Neutrophil (primary cell): Measurements from ENCODE around the gene KCNJ10.

Experiments
- H3K27ac ChIP-seq: fragments of 200-600 bp; sonication (generic); 2 replicates; pipeline ENCODE4 v1.5.1; 2016; ENCODE audit warnings: mild to moderate bottlenecking, moderate library complexity
- H3K27me3 ChIP-seq: fragments of 200-600 bp; sonication (generic); 2 replicates; pipeline ENCODE4 v1.6.0; 2016; ENCODE audit warnings: mild to moderate bottlenecking
- H3K36me3 ChIP-seq: fragments of 200-600 bp; sonication (generic); 2 replicates; pipeline ENCODE4 v1.5.1; 2017
- H3K4me1 ChIP-seq, 2 experiments: fragments of 200-600 bp in 1 of 2; sonication (generic) in 1 of 2; 1 replicate in 1 of 2; 2 replicates in 1 of 2; pipeline versions ENCODE4 v1.5.1 to v1.6.1; 2013 to 2016; ENCODE audit warnings: low read depth in 1 of 2, low read length in 1 of 2, mild to moderate bottlenecking in 1 of 2, moderate library complexity in 1 of 2; ENCODE audit not compliant: control insufficient read depth in 1 of 2, insufficient read depth in 1 of 2
- H3K4me3 ChIP-seq, 2 experiments: fragments of 200-600 bp in 1 of 2; sonication (generic) in 1 of 2; 1 replicate in 1 of 2; 2 replicates in 1 of 2; pipeline ENCODE4 v1.5.1; 2013 to 2016; ENCODE audit warnings: low read depth in 1 of 2, low read length in 1 of 2, mild to moderate bottlenecking in 1 of 2, moderate library complexity in 1 of 2
- H3K9me3 ChIP-seq: fragments of 200-600 bp; sonication (generic); 2 replicates; pipeline ENCODE4 v1.5.1; 2016
- CTCF ChIP-seq: fragments of 200-600 bp; sonication (generic); IDR thresholded peaks from 2 replicates; pipeline ENCODE4 v1.5.1; 2016; ENCODE audit warnings: antibody characterized with exemption

KCNJ10 gene

GRCh38 chr1:160006312-160006940 is 63.5 kb downstream of the KCNJ10 start:
- H3K36me3 ChIP-seq = no peaks in the 10 kb centered on the region
- no peaks in the 10 kb centered on the region for H3K4me1 ChIP-seq
- H3K27ac ChIP-seq = no peak overlapping the region
- TF ChIP-seq CTCF = peak; percentile 64
- H3K9me3 ChIP-seq = no peaks in the 10 kb centered on the region
- H3K27me3 ChIP-seq = no peaks in the 10 kb centered on the region
- no peak overlapping the region for H3K4me3 ChIP-seq

GRCh38 chr1:160005070-160005469 is 64.9 kb downstream of the KCNJ10 start:
- Histone ChIP-seq H3K27me3 (peaks cover 12% of the 10 kb centered on the region), H3K36me3 (no peaks in the 10 kb centered on the region), H3K4me3 (no peak overlapping the region), H3K27ac (no peak overlapping the region), H3K9me3 (no peaks in the 10 kb centered on the region), H3K4me1 (no peaks in the 10 kb centered on the region)
- no peak for TF ChIP-seq CTCF

GRCh38 chr1:160004425-160004824 is 65.5 kb downstream of the KCNJ10 start:
- TF ChIP-seq CTCF = no peak
- Histone ChIP-seq H3K27me3 (peaks cover 19% of the 10 kb centered on the region), H3K9me3 (no peaks in the 10 kb centered on the region)

GRCh38 chr1:160004001-160004400 is 66.0 kb downstream of the KCNJ10 start:
- no peak for TF ChIP-seq CTCF
- Histone ChIP-seq H3K27me3 (peaks cover 23% of the 10 kb centered on the region), H3K4me3 (no peak overlapping the region), H3K27ac (no peak overlapping the region), H3K36me3 (no peaks in the 10 kb centered on the region), H3K4me1 (no peaks in the 10 kb centered on the region), H3K9me3 (no peaks in the 10 kb centered on the region)

More at GRCh38 chr1:160004425-160004824, 65.5 kb downstream of the KCNJ10 start:
- no peak overlapping the region for H3K4me3 ChIP-seq
- no peak overlapping the region for H3K27ac ChIP-seq
- no peaks in the 10 kb centered on the region for H3K4me1 ChIP-seq
- no peaks in the 10 kb centered on the region for H3K36me3 ChIP-seq

- TF ChIP-seq CTCF = no peak
- H3K4me1 ChIP-seq = no peaks in the 10 kb centered on the region
- no peak overlapping the region for H3K4me3 ChIP-seq
- H3K36me3 ChIP-seq = no peaks in the 10 kb centered on the region
- H3K27ac ChIP-seq = no peak overlapping the region
- peaks cover 32% of the 10 kb centered on the region for H3K27me3 ChIP-seq
- no peaks in the 10 kb centered on the region for H3K9me3 ChIP-seq
These were observed 68.5 kb downstream of the KCNJ10 start for GRCh38 chr1:160001440-160001839.

- Histone ChIP-seq H3K27ac (no peak overlapping the region), H3K4me1 (no peaks in the 10 kb centered on the region), H3K9me3 (no peaks in the 10 kb centered on the region), H3K4me3 (no peak overlapping the region), H3K36me3 (no peaks in the 10 kb centered on the region), H3K27me3 (peaks cover 44% of the 10 kb centered on the region)
- TF ChIP-seq CTCF = no peak
These were observed 70.8 kb downstream of the KCNJ10 start for GRCh38 chr1:159999204-159999603.
